ENCODE measurements around the gene MYMK. TPM values are rescaled to one million over a fixed set of nuclear protein-coding genes. Genes with fewer than 3 reads are reported as not detected.

MYMK gene
- total RNA-seq, 1 donor from 2014 or later, result not detected

GRCh38 chr9:133513214-133514100 lies 11.3 kb downstream of the MYMK start:
- Mint-ChIP-seq H3K27ac (no peak overlapping the region), H3K27me3 (peaks cover 17% of the 10 kb centered on the region)

GRCh38 chr9:133512253-133513213 lies 12.2 kb downstream of the MYMK start:
- TF ChIP-seq CTCF (IDR thresholded peaks at IDR 0.05; ENCODE audit: unreplicated experiment), result no peak
- no peak for DNase-seq (ENCODE audit: low spot score, unreplicated experiment)
- Mint-ChIP-seq H3K4me1 (ENCODE audit: low read depth) (peaks cover 8% of the 10 kb centered on the region), H3K27me3 (peaks cover 13% of the 10 kb centered on the region), H3K9me3 (ENCODE audit: low read depth) (no peaks in the 10 kb centered on the region), H3K36me3 (ENCODE audit: insufficient read depth) (no peaks in the 10 kb centered on the region), H3K4me3 (ENCODE audit: low read depth) (no peak overlapping the region), H3K27ac (no peak overlapping the region)

More at GRCh38 chr9:133513214-133514100, 11.3 kb downstream of the MYMK start:
- H3K4me1 Mint-ChIP-seq (ENCODE audit: low read depth), result peaks cover 8% of the 10 kb centered on the region
- H3K4me3 Mint-ChIP-seq (ENCODE audit: low read depth), result no peak overlapping the region
- TF ChIP-seq CTCF (IDR thresholded peaks at IDR 0.05; ENCODE audit: unreplicated experiment), result no peak
- H3K9me3 Mint-ChIP-seq (ENCODE audit: low read depth), result no peaks in the 10 kb centered on the region
- DNase-seq (ENCODE audit: low spot score, unreplicated experiment), result no peak
- no peaks in the 10 kb centered on the region for H3K36me3 Mint-ChIP-seq (ENCODE audit: insufficient read depth)

- no peak overlapping the region for H3K27ac Mint-ChIP-seq
- peaks cover 16% of the 10 kb centered on the region for H3K27me3 Mint-ChIP-seq
- H3K4me3 Mint-ChIP-seq (ENCODE audit: low read depth), result no peak overlapping the region
- H3K4me1 Mint-ChIP-seq (ENCODE audit: low read depth), result peaks cover 8% of the 10 kb centered on the region
- H3K36me3 Mint-ChIP-seq (ENCODE audit: insufficient read depth), result no peaks in the 10 kb centered on the region
- TF ChIP-seq CTCF (IDR thresholded peaks at IDR 0.05; ENCODE audit: unreplicated experiment), result no peak
- no peak for DNase-seq (ENCODE audit: low spot score, unreplicated experiment)
- H3K9me3 Mint-ChIP-seq (ENCODE audit: low read depth), result no peaks in the 10 kb centered on the region
Observed at GRCh38 chr9:133511607-133512006, 13.2 kb downstream of the MYMK start.

- no peak for TF ChIP-seq CTCF (IDR thresholded peaks at IDR 0.05; ENCODE audit: unreplicated experiment)
- H3K4me3 Mint-ChIP-seq (ENCODE audit: low read depth), result no peak overlapping the region
- H3K27ac Mint-ChIP-seq, result no peak overlapping the region
Observed at GRCh38 chr9:133510926-133511505, 13.7 kb downstream of the MYMK start.

More at GRCh38 chr9:133510926-133511505, 13.7 kb downstream of the MYMK start:
- no peaks in the 10 kb centered on the region for H3K36me3 Mint-ChIP-seq (ENCODE audit: insufficient read depth)
- no peaks in the 10 kb centered on the region for H3K9me3 Mint-ChIP-seq (ENCODE audit: low read depth)
- DNase-seq (ENCODE audit: low spot score, unreplicated experiment), result no peak
- H3K4me1 Mint-ChIP-seq (ENCODE audit: low read depth), result peaks cover 8% of the 10 kb centered on the region
- peaks cover 16% of the 10 kb centered on the region for H3K27me3 Mint-ChIP-seq
